GM19372 (cell line): Measurements from ENCODE around the gene KCNG1.
"Not testable (repeated sequence)": the region's sequence is repeated elsewhere in the genome, so short reads cannot be mapped to it uniquely, and the experiment has no call there.

Source experiments
- ATAC-seq: cut with Tn5 transposase; IDR thresholded peaks from one replicate; pipeline ENCODE4 v1.9.1; 2021; ENCODE audit warnings: mild to moderate bottlenecking, low read depth, moderate library complexity; ENCODE audit not compliant: unreplicated experiment

The KCNG1 gene

GRCh38 chr20:50992336-50992732 lies 30.6 kb downstream of the KCNG1 start:
- ATAC-seq = no peak

- no peak for ATAC-seq
These were observed 31.8 kb downstream of the KCNG1 start for GRCh38 chr20:50991076-50991475.

GRCh38 chr20:50987493-50988210 lies 35.3 kb downstream of the KCNG1 start:
- ATAC-seq = no peak

GRCh38 chr20:50983321-50983720 lies 39.6 kb downstream of the KCNG1 start:
- no peak for ATAC-seq

GRCh38 chr20:50982363-50982762 lies 40.5 kb downstream of the KCNG1 start:
- ATAC-seq = no peak

GRCh38 chr20:50981714-50982048 lies 41.2 kb downstream of the KCNG1 start:
- ATAC-seq = no peak

GRCh38 chr20:50980851-50981713 lies 41.8 kb downstream of the KCNG1 start:
- ATAC-seq = no peak

GRCh38 chr20:50980071-50980681 lies 42.7 kb downstream of the KCNG1 start:
- no peak for ATAC-seq

- ATAC-seq = not testable (repeated sequence)
These were observed 44.4 kb downstream of the KCNG1 start for GRCh38 chr20:50978533-50978932.

GRCh38 chr20:50977066-50978021 lies 45.6 kb downstream of the KCNG1 start:
- ATAC-seq = no peak

GRCh38 chr20:50975701-50976330 lies 47.1 kb downstream of the KCNG1 start:
- no peak for ATAC-seq

- no peak for ATAC-seq
These were observed 53.0 kb downstream of the KCNG1 start for GRCh38 chr20:50969912-50970311.

GRCh38 chr20:50969435-50969834 lies 53.5 kb downstream of the KCNG1 start:
- ATAC-seq = no peak

GRCh38 chr20:50968289-50968688 lies 54.6 kb downstream of the KCNG1 start:
- no peak for ATAC-seq

- ATAC-seq = no peak
These were observed 55.3 kb downstream of the KCNG1 start for GRCh38 chr20:50967586-50967985.

GRCh38 chr20:50959543-50960126 lies 63.3 kb downstream of the KCNG1 start:
- ATAC-seq = no peak

- peak; percentile 74 for ATAC-seq
These were observed 64.0 kb downstream of the KCNG1 start, which contains the start of gene MOCS3 for GRCh38 chr20:50958615-50959542. Gene MOCS3 (plus strand): TSS chr20:50958818. CDS start chr20:50958843, 25 bp downstream.
